Breast epithelium (tissue), 3 donors: ENCODE measurements around the gene CHST15.

ENCODE experiments used
- POLR2A ChIP-seq: fragments of 450-650 bp; IDR thresholded peaks from one replicate; pipeline ENCODE4 v1.6.1; 2016; ENCODE audit warnings: antibody characterized with exemption, mild to moderate bottlenecking, moderate library complexity
- POLR2AphosphoS5 ChIP-seq, 3 donors: sonication (generic); formaldehyde crosslinking; IDR thresholded peaks; one replicate each; pipeline ENCODE4 v1.6.1; 2017; ENCODE audit warnings: antibody characterized with exemption in 3 of 3

- TF ChIP-seq POLR2AphosphoS5 (IDR thresholded peaks at IDR 0.05) (no peak), POLR2A (no peak)
Measured at GRCh38 chr10:124010024-124010423, 83.4 kb downstream of the CHST15 start.
